Uterus (tissue), 4 donors: ENCODE measurements around the gene TBXAS1. TPM values are rescaled to one million over a fixed set of nuclear protein-coding genes. Genes with fewer than 3 reads are reported as not detected.

ENCODE experiments used
- DNase-seq, 2 donors: peaks; one replicate each; pipeline ENCODE4 v3.0.0-alpha.2; 2019 to 2020
- H3K27ac ChIP-seq, 2 donors: fragments of 200-600 bp; sonication (generic); 1 replicate in 1 of 2; 2 replicates in 1 of 2; pipeline ENCODE4 v1.5.1; 2016 to 2018
- H3K27me3 ChIP-seq, 2 donors: fragments of 200-600 bp; sonication (generic); one replicate each; pipeline ENCODE4 v1.5.1; 2018 to 2019; ENCODE audit warnings: control low read depth in 1 of 2
- H3K36me3 ChIP-seq, 2 donors: fragments of 200-600 bp; sonication (generic); one replicate each; pipeline ENCODE4 v1.5.1; 2019; ENCODE audit warnings: control low read depth in 1 of 2
- H3K4me1 ChIP-seq, 2 donors: fragments of 200-600 bp; sonication (generic); one replicate each; pipeline ENCODE4 v1.5.1; 2018 to 2019; ENCODE audit warnings: control low read depth in 1 of 2
- H3K4me3 ChIP-seq, 2 donors: fragments of 200-600 bp; sonication (generic); 1 replicate in 1 of 2; 2 replicates in 1 of 2; pipeline ENCODE4 v1.5.1; 2018 to 2019; ENCODE audit warnings: mild to moderate bottlenecking in 1 of 2
- H3K9me3 ChIP-seq, 2 donors: fragments of 200-600 bp; sonication (generic); one replicate each; pipeline ENCODE4 v1.5.1; 2019; ENCODE audit warnings: control low read depth in 1 of 2
- CTCF ChIP-seq, 4 experiments: fragments of 200-600 bp in 2 of 4; fragments of 450-650 bp in 2 of 4; sonication (generic) in 2 of 4; IDR thresholded peaks; one replicate each; pipeline ENCODE4 v1.5.1; 2016 to 2019; ENCODE audit warnings: antibody characterized with exemption in 4 of 4, mild to moderate bottlenecking in 2 of 4, moderate library complexity in 1 of 4
- POLR2A ChIP-seq, 2 donors: fragments of 450-650 bp; IDR thresholded peaks; one replicate each; pipeline ENCODE4 v1.6.1; 2016; ENCODE audit warnings: antibody characterized with exemption in 2 of 2, mild to moderate bottlenecking in 1 of 2, moderate library complexity in 1 of 2
- intact Hi-C: fragments of 100-400 bp; cut with DNase I; formaldehyde crosslinking; loops from one replicate; pipeline ENCODE4 v1.15.1; 2023; ENCODE audit warnings: low total_unique reads
- total RNA-seq, 4 donors: library from RNA; depleted of rRNA in 3 of 4; stranded (reverse); fragments of >200 nt in 3 of 4; gene quantifications; one replicate each; pipeline versions ENCODE4 v1.1.0 to v1.2.4, GENCODE V29; 2014 to 2023
- donor health status: DM: yes; HTN: yes; CAD: no.

Gene TBXAS1
- total RNA-seq, 4 donors from 2014 or later = 6.6 to 14.3 (median 11.9) TPM

- Histone ChIP-seq H3K4me3 (no peak overlapping the region), H3K4me1 (no peaks in the 10 kb centered on the region), H3K27me3 (no peaks in the 10 kb centered on the region), H3K27ac (no peak overlapping the region), H3K9me3 (no peaks in the 10 kb centered on the region), H3K36me3 (no peaks in the 10 kb centered on the region)
- TF ChIP-seq CTCF (IDR thresholded peaks at IDR 0.05) (no peak), POLR2A (IDR thresholded peaks at IDR 0.05) (no peak)
- intact Hi-C loops = no loop called here
- no peak for DNase-seq
These were observed 155.8 kb downstream of the TBXAS1 start for GRCh38 chr7:139984642-139985539.

GRCh38 chr7:139985811-139986210, 156.7 kb downstream of the TBXAS1 start:
- Histone ChIP-seq H3K4me1 (no peaks in the 10 kb centered on the region), H3K4me3 (no peak overlapping the region), H3K27me3 (no peaks in the 10 kb centered on the region), H3K36me3 (no peaks in the 10 kb centered on the region), H3K9me3 (no peaks in the 10 kb centered on the region), H3K27ac (no peak overlapping the region)
- intact Hi-C loops = no loop called here
- DNase-seq = no peak
- no peak for TF ChIP-seq CTCF (IDR thresholded peaks at IDR 0.05)
- no peak for TF ChIP-seq POLR2A (IDR thresholded peaks at IDR 0.05)

GRCh38 chr7:139987691-139988516, 158.8 kb downstream of the TBXAS1 start:
- Histone ChIP-seq H3K4me3 (no peak overlapping the region), H3K9me3 (no peaks in the 10 kb centered on the region), H3K36me3 (no peaks in the 10 kb centered on the region), H3K4me1 (peaks cover 0 to 5% of the 10 kb centered on the region in 2 donors), H3K27me3 (no peaks in the 10 kb centered on the region), H3K27ac (no peak overlapping the region)
- TF ChIP-seq CTCF (IDR thresholded peaks at IDR 0.05) (no peak), POLR2A (IDR thresholded peaks at IDR 0.05) (no peak)
- no peak for DNase-seq
- intact Hi-C loops = no loop called here

- H3K4me3 ChIP-seq = no peak overlapping the region
- no peak overlapping the region for H3K27ac ChIP-seq
- TF ChIP-seq POLR2A (IDR thresholded peaks at IDR 0.05) = no peak
- peaks cover 0 to 5% of the 10 kb centered on the region in 2 donors for H3K4me1 ChIP-seq
- no peaks in the 10 kb centered on the region for H3K27me3 ChIP-seq
- no peaks in the 10 kb centered on the region for H3K9me3 ChIP-seq
- DNase-seq = no peak
- no peaks in the 10 kb centered on the region for H3K36me3 ChIP-seq
- intact Hi-C loops = no loop called here
These were observed 160.5 kb downstream of the TBXAS1 start for GRCh38 chr7:139989366-139990141.

GRCh38 chr7:139990142-139990535, 161.1 kb downstream of the TBXAS1 start:
- Histone ChIP-seq H3K36me3 (no peaks in the 10 kb centered on the region), H3K9me3 (no peaks in the 10 kb centered on the region), H3K4me1 (peaks cover 0 to 11% of the 10 kb centered on the region in 2 donors), H3K27me3 (no peaks in the 10 kb centered on the region), H3K27ac (no peak overlapping the region), H3K4me3 (no peak overlapping the region)
- no peak for DNase-seq
- intact Hi-C loops = no loop called here
- TF ChIP-seq POLR2A (IDR thresholded peaks at IDR 0.05) = no peak
- no peak for TF ChIP-seq CTCF (IDR thresholded peaks at IDR 0.05)
